Neural crest cell (in vitro differentiated cells): ENCODE measurements around the gene ABCD4. TPM values are rescaled to one million over a fixed set of nuclear protein-coding genes. Genes with fewer than 3 reads are reported as not detected.
"Not testable (repeated sequence)": the region's sequence is repeated elsewhere in the genome, so short reads cannot be mapped to it uniquely, and the experiment has no call there.

Experiments used
- DNase-seq: peaks from one replicate; pipeline ENCODE4 v3.0.0; 2021; ENCODE audit warnings: low read depth, mixed read lengths, low spot score
- H3K27ac Mint-ChIP-seq: one replicate; pipeline ENCODE4 v1.8.0; 2021; ENCODE audit warnings: mild to moderate bottlenecking, mixed read lengths; ENCODE audit not compliant: unreplicated experiment
- H3K27me3 Mint-ChIP-seq: 2 replicates; pipeline ENCODE4 v1.8.0; 2021; ENCODE audit warnings: low read depth, mild to moderate bottlenecking, mixed read lengths
- H3K36me3 Mint-ChIP-seq: 2 replicates; pipeline ENCODE4 v1.8.0; 2021; ENCODE audit warnings: low read depth, mild to moderate bottlenecking, mixed read lengths
- H3K4me1 Mint-ChIP-seq: 2 replicates; pipeline ENCODE4 v1.8.0; 2021; ENCODE audit warnings: mixed read lengths
- H3K4me3 Mint-ChIP-seq: one replicate; pipeline ENCODE4 v1.8.0; 2021; ENCODE audit warnings: mild to moderate bottlenecking, mixed read lengths
- H3K9me3 Mint-ChIP-seq: 2 replicates; pipeline ENCODE4 v1.8.0; 2021; ENCODE audit warnings: mixed read lengths
- total RNA-seq: library from RNA; stranded (reverse); gene quantifications from 2 replicates; pipeline ENCODE4 v1.2.1, GENCODE V29; 2021
- TF ChIP-seq, protein P1 (sequence below): fragments of 200-600 bp; sonication (generic); conservative IDR thresholded peaks from 2 replicates; pipeline ENCODE4 v1.5.0; 2021; ENCODE audit warnings: antibody characterized with exemption, mild to moderate bottlenecking

The ABCD4 gene
- total RNA-seq, 1 donor from 2014 or later = 98.8 TPM

DNA sequence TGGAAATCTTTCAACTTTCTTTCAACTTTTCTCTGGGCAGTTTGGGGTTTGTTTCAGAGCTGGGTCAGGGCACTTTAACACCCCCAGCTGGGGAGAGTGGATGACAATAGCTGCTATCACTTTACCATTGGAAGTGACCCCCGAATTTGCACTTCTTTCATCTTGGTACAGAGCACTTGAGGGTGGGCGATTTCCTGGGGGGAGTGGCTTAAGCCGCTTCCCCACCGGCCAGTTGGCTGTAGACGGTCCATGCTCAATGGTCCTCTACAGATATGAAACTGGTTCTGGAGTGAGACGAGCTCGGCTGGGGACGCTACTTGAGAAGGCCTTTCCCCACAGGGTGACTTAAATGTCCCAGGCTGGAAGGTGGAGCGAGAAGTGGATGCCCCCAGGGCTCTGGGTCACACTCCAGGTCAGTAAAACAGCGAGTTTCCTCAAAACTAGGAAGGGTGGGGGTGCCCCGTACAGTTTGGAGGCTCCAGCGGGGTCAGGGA lies 45.6 kb upstream of the ABCD4 start, which contains the start of gene VRTN:
Gene VRTN (plus strand): TSS at position 231 of the 494 bp plus-strand sequence. CDS start 8,313 bp downstream, outside the sequence.
- no peaks in the 10 kb centered on the region for H3K9me3 Mint-ChIP-seq
- no peaks in the 10 kb centered on the region for H3K4me1 Mint-ChIP-seq
- no peak within 1 kb of the TSS for H3K27ac Mint-ChIP-seq
- no peak for DNase-seq
- TF ChIP-seq, protein P1, sequence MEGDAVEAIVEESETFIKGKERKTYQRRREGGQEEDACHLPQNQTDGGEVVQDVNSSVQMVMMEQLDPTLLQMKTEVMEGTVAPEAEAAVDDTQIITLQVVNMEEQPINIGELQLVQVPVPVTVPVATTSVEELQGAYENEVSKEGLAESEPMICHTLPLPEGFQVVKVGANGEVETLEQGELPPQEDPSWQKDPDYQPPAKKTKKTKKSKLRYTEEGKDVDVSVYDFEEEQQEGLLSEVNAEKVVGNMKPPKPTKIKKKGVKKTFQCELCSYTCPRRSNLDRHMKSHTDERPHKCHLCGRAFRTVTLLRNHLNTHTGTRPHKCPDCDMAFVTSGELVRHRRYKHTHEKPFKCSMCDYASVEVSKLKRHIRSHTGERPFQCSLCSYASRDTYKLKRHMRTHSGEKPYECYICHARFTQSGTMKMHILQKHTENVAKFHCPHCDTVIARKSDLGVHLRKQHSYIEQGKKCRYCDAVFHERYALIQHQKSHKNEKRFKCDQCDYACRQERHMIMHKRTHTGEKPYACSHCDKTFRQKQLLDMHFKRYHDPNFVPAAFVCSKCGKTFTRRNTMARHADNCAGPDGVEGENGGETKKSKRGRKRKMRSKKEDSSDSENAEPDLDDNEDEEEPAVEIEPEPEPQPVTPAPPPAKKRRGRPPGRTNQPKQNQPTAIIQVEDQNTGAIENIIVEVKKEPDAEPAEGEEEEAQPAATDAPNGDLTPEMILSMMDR = no peak
- no peaks in the 10 kb centered on the region for H3K36me3 Mint-ChIP-seq
- peaks cover 36% of the 10 kb centered on the region for H3K27me3 Mint-ChIP-seq
- H3K4me3 Mint-ChIP-seq = no peak within 1 kb of the TSS

DNA sequence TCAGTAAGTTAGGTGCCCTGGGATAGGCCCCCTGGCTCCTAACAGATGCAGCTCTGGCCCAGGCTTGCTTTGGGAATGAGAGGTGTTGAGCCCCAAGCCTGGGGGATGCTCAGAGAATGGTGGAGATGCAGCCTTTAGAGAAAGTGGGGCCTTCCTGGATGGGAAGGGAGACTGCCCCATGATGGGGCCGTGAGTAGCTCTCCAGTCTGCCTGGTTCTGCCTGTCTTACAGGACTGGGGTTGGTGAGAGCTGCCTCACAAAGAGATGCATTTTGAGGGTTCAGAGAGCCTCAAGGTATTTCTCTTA lies 45.0 kb upstream of the ABCD4 start:
- Mint-ChIP-seq H3K4me3 (no peak overlapping the region), H3K36me3 (no peaks in the 10 kb centered on the region), H3K27ac (no peak overlapping the region), H3K27me3 (peaks cover 36% of the 10 kb centered on the region), H3K9me3 (no peaks in the 10 kb centered on the region), H3K4me1 (no peaks in the 10 kb centered on the region)
- TF ChIP-seq, protein P1 = no peak
- DNase-seq = no peak

DNA sequence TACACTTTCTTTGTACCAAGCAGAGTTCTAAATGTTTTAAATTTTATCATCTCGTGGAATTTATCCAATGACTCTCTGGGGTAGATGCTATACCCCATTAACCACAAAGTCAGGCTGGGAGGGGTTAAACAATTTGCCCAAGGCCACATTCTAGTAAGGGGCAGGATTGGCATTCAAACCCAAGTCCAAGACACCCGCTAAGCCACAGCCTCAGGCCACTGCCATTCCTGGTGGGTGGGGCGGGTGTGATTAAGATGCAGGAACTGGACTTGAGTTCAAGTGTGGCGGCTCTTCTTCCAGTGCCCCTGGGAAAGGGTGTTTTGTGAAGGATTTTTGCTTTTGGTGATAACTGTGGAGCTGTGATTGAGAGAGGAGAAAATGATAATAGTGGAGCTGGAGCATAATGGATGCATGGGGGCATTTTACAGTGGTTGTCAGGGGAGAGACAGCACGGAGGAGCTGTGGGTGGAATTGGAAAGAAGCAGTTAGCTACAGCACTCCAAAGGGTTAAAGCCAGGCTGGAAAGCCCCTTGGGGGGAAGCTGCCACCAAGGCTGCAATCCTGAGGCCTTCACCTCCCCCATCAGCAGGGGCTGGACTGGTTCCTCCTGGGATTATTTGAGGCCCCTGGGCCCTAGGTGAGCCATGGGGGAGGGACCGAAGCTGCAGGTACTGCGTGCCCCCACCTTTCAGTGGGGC lies 44.5 kb upstream of the ABCD4 start:
- Mint-ChIP-seq H3K27ac (no peak overlapping the region), H3K36me3 (no peaks in the 10 kb centered on the region), H3K9me3 (no peaks in the 10 kb centered on the region), H3K27me3 (peaks cover 34% of the 10 kb centered on the region), H3K4me1 (no peaks in the 10 kb centered on the region), H3K4me3 (no peak overlapping the region)
- DNase-seq = no peak
- TF ChIP-seq, protein P1 = no peak

DNA sequence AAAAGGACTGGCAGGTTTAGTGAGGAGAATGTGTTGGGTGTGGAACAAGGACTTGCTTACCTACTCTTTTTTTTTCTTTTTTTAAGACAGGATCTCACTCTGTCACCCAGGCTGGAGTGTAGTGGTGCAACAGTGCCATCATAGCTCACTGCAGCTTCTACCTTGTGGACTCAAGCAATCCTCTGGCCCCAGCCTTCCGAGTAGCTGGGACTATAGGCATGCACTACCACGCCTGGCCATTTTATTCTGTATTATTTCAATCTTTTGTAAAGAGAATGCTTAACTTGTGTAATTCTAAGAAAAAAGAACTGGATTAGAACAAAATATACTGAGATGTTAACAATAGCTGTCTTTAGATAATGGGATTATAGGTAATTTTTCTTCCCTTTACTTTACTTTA lies 43.6 kb upstream of the ABCD4 start:
- Mint-ChIP-seq H3K9me3 (no peaks in the 10 kb centered on the region), H3K27ac (no peak overlapping the region)

DNA sequence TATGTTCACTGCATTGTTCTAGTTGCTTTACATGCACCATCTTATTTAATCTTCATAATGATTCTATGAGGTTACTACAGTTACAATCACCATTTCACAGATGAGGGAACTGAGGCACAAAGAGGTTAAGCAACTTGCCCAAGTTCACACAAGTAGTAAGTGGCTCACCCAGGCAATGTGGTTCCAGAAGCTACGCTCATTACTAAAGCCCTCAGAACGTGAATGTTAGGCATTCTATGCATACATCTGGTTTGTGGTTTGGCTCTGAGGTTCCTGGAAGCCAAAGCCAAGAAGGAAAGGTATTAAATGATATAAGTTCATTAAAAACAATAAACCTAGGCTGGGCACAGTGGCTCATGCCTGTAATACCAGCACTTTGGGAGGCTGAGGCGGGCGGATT lies 31.2 kb upstream of the ABCD4 start:
- no peaks in the 10 kb centered on the region for H3K36me3 Mint-ChIP-seq
- no peaks in the 10 kb centered on the region for H3K9me3 Mint-ChIP-seq
- DNase-seq = no peak
- no peaks in the 10 kb centered on the region for H3K4me1 Mint-ChIP-seq
- TF ChIP-seq, protein P1 = no peak
- no peak overlapping the region for H3K27ac Mint-ChIP-seq
- H3K4me3 Mint-ChIP-seq = no peak overlapping the region
- H3K27me3 Mint-ChIP-seq = peaks cover 4% of the 10 kb centered on the region

More for the DNA sequence above, 43.6 kb upstream of the ABCD4 start:
- Mint-ChIP-seq H3K4me3 (no peak overlapping the region), H3K36me3 (no peaks in the 10 kb centered on the region), H3K27me3 (peaks cover 29% of the 10 kb centered on the region), H3K4me1 (no peaks in the 10 kb centered on the region)
- TF ChIP-seq, protein P1 = no peak
- no peak for DNase-seq

DNA sequence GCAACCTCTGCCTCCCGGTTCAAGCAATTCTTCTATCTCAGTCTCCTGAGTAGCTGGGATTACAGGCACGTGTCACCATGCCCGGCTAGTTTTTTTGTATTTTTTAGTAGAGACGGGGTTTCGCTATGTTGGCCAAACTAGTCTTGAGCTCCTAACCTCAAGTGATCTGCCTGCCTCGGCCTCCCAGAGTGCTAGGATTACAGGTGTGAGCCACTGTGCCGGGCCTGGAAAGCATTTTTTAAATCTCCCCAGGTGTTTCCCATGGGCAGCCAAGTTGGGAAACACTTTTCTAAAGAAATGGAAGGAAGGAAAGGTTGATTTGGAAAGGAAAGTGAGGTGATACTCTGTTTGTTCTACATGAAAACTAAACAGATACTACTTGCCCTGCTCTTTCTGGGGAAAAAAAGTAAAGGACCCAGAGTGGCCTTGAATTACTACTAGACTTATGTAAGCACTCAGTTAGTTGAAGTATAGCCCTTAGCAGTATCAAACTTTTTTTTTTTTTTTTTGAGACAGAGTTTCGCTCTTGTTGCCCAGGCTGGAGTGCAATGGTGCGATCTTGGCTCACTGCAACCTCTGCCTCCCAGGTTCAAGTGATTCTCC lies 27.3 kb upstream of the ABCD4 start:
- Mint-ChIP-seq H3K4me1 (peaks cover 23% of the 10 kb centered on the region), H3K27ac (peak overlapping the region; percentile 27)
- DNase-seq, H3K36me3 Mint-ChIP-seq, H3K4me3 Mint-ChIP-seq, H3K9me3 Mint-ChIP-seq, H3K27me3 Mint-ChIP-seq: not testable (repeated sequence)
